HG03060 (cell line): ENCODE measurements around the gene PTGS1.

Experiments
- ATAC-seq: cut with Tn5 transposase; IDR thresholded peaks from one replicate; pipeline ENCODE4 v1.9.1; 2021; ENCODE audit warnings: low read depth, moderate number of reproducible peaks; ENCODE audit not compliant: unreplicated experiment

Gene PTGS1

GRCh38 chr9:122371846-122372245 lies 1.0 kb downstream of the PTGS1 start:
- ATAC-seq: no peak

- no peak for ATAC-seq
Measured at GRCh38 chr9:122372856-122373845, 2.3 kb downstream of the PTGS1 start.

- ATAC-seq: no peak
Measured at GRCh38 chr9:122374885-122375420, 4.1 kb downstream of the PTGS1 start.

- no peak for ATAC-seq
Measured at GRCh38 chr9:122376796-122377195, 6.0 kb downstream of the PTGS1 start.

- no peak for ATAC-seq
Measured at GRCh38 chr9:122377241-122378164, 6.7 kb downstream of the PTGS1 start.

- ATAC-seq: no peak
Measured at GRCh38 chr9:122378236-122378635, 7.4 kb downstream of the PTGS1 start.

GRCh38 chr9:122379340-122379739 lies 8.5 kb downstream of the PTGS1 start:
- ATAC-seq: no peak

- no peak for ATAC-seq
Measured at GRCh38 chr9:122380293-122380692, 9.5 kb downstream of the PTGS1 start.

GRCh38 chr9:122381206-122381950 lies 10.6 kb downstream of the PTGS1 start:
- no peak for ATAC-seq

GRCh38 chr9:122382901-122383850 lies 12.4 kb downstream of the PTGS1 start:
- no peak for ATAC-seq

GRCh38 chr9:122383992-122384461 lies 13.2 kb downstream of the PTGS1 start:
- ATAC-seq: no peak

- ATAC-seq: no peak
Measured at GRCh38 chr9:122386311-122386872, 15.6 kb downstream of the PTGS1 start.

- ATAC-seq: no peak
Measured at GRCh38 chr9:122387536-122387935, 16.7 kb downstream of the PTGS1 start.

- no peak for ATAC-seq
Measured at GRCh38 chr9:122389195-122389594, 18.4 kb downstream of the PTGS1 start.

- peak; percentile 61 for ATAC-seq
Measured at GRCh38 chr9:122389799-122390481, 19.1 kb downstream of the PTGS1 start.

- ATAC-seq: no peak
Measured at GRCh38 chr9:122392284-122392683, 21.5 kb downstream of the PTGS1 start.

- no peak for ATAC-seq
Measured at GRCh38 chr9:122392714-122393113, 21.9 kb downstream of the PTGS1 start.
